Fibroblast of upper back skin (primary cell): ENCODE data around the gene KNTC1.
"Not testable (repeated sequence)": the region's sequence is repeated elsewhere in the genome, so short reads cannot be mapped to it uniquely, and the experiment has no call there.

Experiments used
- DNase-seq: peaks from one replicate; pipeline ENCODE4 v3.0.0-alpha.2; 2013

Gene KNTC1, protein sequence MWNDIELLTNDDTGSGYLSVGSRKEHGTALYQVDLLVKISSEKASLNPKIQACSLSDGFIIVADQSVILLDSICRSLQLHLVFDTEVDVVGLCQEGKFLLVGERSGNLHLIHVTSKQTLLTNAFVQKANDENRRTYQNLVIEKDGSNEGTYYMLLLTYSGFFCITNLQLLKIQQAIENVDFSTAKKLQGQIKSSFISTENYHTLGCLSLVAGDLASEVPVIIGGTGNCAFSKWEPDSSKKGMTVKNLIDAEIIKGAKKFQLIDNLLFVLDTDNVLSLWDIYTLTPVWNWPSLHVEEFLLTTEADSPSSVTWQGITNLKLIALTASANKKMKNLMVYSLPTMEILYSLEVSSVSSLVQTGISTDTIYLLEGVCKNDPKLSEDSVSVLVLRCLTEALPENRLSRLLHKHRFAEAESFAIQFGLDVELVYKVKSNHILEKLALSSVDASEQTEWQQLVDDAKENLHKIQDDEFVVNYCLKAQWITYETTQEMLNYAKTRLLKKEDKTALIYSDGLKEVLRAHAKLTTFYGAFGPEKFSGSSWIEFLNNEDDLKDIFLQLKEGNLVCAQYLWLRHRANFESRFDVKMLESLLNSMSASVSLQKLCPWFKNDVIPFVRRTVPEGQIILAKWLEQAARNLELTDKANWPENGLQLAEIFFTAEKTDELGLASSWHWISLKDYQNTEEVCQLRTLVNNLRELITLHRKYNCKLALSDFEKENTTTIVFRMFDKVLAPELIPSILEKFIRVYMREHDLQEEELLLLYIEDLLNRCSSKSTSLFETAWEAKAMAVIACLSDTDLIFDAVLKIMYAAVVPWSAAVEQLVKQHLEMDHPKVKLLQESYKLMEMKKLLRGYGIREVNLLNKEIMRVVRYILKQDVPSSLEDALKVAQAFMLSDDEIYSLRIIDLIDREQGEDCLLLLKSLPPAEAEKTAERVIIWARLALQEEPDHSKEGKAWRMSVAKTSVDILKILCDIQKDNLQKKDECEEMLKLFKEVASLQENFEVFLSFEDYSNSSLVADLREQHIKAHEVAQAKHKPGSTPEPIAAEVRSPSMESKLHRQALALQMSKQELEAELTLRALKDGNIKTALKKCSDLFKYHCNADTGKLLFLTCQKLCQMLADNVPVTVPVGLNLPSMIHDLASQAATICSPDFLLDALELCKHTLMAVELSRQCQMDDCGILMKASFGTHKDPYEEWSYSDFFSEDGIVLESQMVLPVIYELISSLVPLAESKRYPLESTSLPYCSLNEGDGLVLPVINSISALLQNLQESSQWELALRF (N-terminal part only)

DNA sequence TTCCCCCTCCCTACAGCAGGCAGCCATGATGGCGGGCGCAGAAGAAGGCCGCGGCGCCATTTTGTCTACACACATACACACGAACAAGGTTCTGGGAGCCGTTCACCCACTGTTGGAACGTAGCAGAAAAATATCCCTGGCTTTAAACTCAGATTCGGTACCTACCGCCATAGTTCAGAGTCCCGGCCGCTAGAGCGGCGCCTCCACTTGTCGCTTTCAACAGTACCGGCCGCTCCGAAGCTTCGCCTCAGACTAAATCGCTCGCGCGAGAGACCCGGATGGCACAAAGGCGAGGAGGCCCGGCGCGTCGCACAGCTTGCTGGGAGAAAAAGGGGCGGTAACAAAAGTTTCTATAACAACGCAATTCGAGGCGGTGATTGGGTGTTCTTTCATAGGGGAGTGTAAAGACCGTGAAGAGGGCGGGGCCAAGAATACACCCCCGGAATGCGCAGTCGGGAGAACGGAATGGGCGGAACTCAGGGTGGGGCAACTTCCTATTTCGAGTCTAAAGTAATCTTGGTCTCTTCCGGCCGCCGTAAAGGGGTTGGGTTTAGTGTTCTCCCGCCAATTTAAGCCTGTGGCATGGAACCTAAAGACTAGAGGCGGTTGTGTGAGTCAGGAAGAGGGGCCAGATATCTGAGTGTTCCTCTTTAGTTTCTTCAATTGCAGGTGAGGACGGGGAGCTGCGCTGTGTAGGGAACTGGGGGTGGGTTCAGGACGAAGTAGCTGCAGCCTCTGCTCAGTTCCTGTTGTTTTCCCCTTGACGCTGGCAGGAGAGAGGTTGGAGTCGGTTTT is at the start of gene KNTC1, which contains the start of gene RSRC2:
Gene KNTC1 (plus strand): TSS at position 567 of the 795 bp plus-strand sequence. CDS start 2,815 bp downstream, outside the sequence.
Gene RSRC2 (minus strand): TSS at position 254 of the 795 bp plus-strand sequence. CDS start 83 bp downstream, at position 171.
- DNase-seq: peak; percentile 100

DNA sequence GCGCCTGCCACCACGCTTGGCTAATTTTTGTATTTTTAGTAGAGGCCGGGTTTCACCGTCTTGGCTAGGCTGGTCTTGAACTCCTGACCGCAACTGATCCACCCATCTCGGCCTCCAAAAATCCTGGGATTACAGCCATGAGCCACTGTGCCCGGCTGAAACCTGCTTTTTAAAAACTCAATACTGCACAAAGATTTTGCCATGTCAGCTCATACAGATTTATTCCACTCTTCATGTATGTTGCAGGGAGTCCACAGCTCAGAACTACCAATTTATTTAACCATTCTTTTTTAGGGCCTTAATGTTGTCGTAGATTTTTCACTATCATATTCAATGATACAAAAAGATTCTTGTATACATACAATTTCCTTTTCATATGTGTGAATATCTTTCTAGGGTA is 46.3 kb upstream of the KNTC1 start:
- DNase-seq: no peak

DNA sequence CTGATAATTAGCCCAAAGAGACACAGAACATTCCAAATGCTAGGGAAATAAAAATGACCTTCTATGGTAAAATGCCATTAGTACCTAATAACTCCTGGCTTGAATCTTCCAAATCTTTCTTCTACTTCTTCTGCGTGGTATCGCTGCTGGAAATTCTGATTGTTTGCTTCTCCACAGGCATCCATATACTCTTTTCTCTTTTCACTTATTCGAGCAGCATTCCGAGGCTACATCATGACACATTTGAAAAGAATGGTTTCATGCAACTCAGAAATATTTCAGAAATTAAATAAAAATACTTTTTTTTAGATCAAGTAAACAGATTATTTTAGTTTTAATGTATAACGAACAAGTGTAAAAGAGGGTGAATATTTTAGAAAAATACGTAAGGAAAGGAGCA is 45.2 kb upstream of the KNTC1 start:
- no peak for DNase-seq

DNA sequence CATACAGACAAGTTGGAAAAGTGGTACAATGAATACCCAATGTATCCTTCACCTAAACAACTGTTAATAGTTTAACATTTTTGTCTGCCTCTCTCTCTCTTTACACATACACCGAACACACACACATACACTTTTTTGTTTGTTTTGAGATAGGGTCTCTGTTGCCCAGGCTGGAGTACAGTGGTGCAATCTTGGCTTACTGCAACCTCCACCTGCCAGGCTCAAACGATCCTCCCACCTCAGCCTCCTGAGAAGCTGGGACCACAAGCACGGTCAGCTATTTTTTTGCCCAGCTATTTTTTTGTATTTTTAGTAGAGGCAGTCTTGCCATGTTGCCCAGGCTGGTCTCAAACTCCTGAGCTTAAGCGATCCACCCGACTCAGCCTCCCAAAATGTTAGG is 43.1 kb upstream of the KNTC1 start:
- DNase-seq: no peak

DNA sequence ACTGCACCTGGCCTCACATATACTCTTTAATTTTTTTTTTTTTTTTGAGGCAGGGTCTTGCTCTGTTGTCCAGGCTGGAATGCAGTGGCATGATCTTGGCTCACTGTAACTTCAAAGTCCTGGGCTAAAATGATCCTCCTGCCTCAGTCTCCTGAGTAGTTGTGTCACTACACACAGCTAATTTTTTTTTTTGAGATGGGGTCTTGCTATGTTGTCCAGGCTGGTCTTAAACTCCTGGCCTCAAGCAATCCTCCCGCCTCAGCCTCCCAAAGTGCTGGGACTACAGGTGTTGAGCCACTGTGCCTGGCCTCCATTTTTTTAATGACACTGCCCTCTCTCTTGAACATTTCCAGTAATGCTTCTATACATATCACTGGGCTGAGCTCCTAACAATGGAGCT is 42.7 kb upstream of the KNTC1 start:
- not testable (repeated sequence) for DNase-seq

DNA sequence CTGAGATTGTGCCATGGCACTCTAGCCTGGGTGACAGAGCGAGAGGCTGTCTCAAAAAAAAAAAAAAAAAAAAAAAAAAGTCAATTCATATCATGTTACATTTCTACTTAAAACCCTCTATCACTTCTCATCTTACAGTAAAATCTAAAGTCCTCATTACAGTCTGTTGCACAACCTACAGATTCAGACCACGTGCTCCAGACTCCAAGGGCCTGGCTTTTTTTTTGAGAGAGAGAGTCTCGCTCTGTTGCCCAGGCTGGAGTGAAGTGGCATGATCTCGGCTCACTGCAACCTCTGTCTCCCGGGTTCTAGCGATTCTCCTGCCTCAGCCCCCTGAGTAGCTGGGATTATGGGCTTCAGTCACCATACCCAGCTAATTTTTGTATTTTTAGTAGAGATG is 40.7 kb upstream of the KNTC1 start:
- DNase-seq: peak; percentile 19

DNA sequence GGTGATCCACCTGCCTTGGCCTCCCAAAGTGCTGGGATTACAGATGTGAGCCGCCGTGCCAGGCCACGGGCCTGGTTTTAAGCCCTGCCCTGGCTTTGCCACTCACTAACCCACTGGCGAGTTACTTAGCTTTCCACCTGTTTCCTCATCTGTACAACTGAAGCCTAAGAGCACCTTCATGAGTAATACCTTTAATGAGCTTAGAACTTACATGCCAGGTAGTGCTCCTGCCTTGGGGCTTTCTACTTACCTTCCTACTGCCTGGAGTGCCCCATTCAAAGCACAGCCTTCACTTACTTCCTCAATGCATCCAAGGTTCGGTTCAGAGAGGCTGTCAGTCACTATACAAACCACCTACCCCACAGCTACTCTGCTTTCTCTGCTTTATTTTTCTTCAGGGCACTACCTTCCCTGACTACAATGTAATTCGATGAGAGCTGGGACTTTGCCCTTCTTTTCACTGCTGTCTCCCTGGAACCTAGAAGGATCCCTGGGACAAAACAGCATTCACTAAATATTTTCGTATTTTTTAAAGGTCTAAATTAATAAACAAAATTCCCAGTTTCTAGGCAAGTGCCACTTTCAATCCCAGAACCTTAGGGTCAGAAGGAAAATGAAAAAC is 40.1 kb upstream of the KNTC1 start:
- no peak for DNase-seq

DNA sequence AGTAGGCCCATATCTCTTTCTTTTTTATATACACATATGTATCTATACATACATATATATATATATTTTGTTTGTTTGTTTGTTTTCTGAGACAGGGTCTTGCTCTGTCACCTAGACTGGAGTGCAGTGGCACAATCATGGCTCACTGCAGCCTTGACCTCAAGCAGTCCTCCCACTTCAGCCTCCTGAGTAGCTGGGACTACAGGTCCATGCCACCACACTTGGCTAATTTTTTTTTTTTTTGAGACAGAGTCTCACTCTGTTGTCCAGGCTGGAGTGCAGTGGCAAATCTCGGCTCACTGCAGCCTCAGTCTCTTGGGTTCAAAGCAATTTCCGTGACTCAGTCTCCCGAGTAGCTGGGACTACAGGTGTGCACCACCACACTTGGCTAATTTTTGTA is 39.2 kb upstream of the KNTC1 start:
- not testable (repeated sequence) for DNase-seq

DNA sequence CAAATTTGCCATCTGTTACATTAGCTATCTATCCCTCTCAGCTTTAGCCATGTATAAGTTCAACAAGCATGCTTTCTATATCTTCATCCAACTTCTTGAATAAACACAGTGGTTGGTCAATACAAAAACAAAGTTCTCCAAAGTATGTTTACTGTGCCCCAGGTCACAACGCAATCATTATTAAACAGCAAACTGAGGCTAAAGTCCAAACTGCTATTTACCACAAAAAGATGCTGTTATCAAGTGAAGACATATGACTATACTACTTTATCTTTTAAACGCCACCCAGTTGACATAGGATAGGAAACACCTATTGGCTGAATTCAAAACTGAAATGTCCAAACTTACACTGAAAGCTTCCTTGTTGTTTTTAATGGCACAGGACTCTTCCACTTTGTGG is 38.0 kb upstream of the KNTC1 start:
- no peak for DNase-seq

DNA sequence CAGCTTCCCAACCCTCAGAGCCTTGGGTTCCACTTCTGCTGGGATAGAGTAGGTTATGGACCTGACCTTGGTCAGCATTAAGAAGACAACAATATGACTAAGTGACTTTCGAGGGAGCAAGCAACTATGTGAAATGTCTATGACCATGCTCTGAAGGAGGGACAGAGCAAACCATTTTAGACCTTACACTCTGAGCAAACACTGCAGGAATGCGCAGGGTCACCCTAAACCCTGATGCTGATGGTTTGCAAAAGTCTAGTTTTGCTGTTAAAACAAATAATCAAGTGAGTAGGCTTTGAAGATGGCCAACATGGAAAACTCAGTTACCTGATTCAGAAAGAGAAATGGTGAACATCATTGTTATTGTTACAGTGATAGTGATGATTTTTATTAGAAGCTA is 35.1 kb upstream of the KNTC1 start:
- DNase-seq: no peak

DNA sequence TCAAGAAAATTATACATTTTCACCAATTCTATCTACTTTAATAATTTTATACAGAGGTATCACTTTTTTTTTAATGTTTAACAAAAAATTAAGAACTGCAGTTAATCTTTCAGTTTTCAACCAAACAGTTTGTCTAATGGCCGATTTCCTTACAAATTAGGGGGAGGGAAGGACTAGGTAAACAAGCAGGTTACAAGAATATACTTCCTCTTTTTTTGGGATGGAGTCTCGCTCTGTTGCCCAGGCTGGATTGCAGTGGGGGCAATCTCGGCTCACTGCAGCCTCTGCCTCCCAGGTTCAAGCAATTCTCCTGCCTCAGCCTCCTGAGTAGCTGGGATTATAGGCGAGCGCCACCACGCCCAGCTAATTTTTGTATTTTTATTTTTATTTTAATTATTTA is 33.8 kb upstream of the KNTC1 start:
- DNase-seq: not testable (repeated sequence)

DNA sequence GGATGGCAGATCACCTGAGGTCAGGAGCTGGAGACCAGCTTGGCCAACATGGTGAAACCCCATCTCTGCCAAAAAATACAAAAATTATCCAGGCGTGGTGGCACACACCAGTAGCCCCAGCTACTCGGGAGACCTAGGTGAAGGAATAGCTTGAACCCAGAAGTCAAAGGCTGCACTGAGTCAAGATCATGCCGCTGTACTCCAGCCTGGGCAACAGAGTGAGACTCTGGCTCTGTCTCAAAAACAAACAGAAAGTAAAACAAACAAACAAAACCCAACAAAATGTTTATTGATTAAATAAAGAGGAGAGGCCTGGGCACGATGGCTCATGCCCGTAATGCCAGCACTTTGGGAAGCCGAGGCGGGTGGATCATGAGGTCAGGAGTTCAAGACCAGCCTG is 31.8 kb upstream of the KNTC1 start:
- no peak for DNase-seq

DNA sequence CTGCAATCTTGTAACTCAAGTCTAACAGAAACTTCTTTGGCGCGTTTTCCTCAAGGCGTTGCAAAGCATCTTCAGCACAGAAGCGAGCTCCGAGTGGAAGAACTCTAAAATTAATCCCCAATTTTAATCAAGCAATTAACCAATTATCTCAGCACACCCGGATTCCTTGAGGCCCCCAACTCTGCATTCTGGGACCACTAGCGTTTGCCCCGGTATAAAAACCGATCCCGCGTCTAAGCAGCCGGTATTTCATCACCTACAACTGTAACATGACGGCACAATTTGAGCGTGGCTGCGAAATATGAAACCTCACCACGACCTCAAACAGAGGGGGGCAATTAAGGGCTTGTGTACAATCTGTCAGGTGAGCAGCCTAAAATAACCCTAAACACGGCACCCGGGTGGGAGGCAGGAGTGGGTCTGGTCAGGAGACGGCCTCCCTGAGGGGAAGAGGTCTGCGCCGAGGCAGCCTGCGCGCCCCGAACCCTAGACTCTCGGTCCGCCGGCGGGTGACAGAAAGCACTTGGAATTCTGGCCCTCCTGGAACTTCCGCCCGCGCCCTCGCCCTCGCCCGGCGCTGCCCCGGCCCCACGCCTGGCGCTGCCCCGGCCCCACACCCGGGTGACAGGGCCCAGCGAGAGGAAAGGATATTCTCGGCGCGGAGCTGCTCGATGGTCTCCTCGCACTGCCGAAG is 26.9 kb upstream of the KNTC1 start:
- DNase-seq: peak; percentile 63

DNA sequence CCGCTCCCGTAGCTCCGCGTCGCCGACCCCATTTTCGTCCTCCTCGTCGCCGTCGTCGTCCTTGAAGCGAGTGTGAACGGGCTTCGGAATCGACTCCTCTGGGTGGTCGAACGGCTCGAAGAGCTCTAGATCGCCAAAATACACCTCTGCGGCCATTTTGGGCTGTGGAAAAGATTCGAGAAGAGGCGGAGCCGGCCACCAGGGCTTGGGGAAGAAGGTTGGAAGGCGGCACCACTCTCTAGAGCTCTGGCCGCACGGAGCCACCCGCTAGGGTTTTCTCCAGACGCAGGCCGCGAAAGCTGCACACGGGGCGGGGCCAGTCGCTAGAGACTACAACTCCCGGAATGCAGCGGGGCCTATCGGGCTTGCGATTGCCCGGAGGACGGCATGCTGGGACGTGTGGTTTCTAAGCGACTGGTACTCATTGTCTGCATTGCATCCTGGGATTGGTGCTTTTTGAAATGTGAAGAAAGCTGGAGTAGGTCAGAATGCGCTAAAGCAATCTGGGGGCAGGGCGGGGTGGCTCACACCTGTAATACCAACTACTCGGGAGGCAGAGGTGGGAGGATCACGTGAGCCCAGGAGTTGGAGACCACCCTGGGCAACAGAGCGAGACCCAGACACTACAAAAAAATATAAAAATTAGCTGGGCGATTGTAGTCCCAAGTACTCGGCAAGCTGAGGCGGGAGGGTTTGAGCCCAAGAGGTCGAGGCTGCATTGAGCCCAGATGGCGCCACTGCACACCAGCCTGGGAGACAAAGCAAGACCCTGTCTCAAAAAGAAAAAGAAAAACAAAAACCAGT is 26.2 kb upstream of the KNTC1 start, which contains the start of gene ZCCHC8:
Gene ZCCHC8 (minus strand): TSS at position 248 of the 804 bp plus-strand sequence. CDS start 92 bp downstream, at position 156.
- peak; percentile 98 for DNase-seq

DNA sequence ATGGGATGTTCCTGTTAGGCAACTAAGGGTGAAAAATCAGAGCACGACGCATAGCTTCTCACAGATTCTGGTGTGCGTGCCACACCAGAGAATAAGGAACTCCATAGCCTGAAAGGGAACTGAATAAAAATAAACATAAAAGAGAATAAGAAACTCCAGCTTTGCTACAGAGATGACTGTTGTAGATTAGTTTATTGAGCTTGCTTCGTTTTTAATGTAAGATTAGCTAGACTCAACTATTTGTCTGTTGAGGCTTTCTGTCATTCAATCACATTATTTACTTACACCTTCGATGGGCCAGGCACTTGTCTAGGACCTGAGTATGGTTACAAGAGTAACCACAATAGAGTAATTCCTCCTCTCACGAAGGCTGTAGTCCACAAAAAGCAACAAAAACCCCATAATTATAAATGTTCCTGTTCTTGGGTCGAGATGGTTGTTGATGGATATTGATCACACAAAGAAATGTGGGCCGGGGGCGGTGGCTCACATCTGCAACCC is 25.5 kb upstream of the KNTC1 start:
- no peak for DNase-seq

DNA sequence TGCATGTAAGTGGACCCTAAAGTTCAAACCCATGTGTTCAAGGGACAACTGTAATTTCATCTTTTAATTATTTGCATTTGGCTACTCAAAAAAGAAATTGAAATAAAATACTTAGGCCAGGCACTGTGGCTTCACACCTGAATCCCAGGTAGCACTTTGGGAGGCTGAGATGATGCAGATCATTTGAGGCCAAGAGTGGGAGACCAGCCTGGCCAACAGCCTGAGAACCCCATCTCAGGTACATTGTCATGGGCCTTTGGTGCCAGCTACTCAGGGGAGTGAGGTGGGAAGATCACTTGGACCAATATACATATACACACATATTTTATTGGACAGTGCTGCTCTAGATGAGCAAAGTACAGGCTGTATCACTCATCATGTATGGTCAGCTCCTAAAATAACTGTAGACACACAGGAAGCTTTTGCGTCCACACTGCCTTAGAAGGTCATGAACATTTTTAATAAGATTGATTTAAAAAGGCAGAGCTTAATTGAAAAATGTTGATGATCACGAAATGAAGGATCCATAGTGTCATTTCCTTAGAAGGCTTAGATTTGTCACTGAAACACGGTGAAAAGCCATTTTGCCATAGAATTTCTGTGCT is 23.8 kb upstream of the KNTC1 start:
- no peak for DNase-seq

DNA sequence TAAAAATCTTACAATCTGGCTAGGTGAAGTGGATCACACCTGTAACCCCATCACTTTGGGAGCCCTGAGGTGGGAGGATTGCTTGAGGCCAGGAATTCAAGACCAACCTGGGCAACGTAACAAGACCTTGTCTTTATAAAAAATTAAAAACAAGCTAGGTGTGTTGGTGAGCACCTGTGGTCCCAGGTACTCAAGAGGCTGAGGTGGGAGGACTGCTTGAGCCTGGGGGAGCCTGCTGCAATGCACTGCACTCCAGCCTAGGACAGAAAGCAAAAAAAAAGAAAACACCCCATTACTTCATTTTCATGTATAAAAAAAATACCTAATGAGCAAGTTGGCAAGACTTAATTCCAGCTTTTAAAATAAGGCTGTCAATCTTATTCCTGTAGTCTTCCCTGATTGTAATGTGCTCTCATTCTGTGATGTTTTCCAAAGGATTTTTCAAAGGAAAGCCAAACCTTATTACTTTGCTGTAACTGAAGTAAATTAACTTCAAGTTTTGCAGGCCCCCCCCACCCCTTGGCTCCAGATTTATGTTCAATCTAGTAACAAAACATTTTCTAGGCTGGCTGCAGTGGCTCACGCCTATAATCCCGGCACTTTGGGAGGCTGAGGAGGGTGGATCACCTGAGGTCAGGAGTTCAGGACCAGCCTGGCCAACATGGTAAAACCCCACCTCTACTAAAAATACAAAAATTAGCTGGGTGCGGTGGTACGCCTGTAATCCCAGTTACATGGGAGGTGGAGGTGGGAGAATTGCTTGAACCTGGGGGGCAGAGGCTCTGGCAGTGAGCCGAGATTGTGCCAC is 23.1 kb upstream of the KNTC1 start:
- no peak for DNase-seq

DNA sequence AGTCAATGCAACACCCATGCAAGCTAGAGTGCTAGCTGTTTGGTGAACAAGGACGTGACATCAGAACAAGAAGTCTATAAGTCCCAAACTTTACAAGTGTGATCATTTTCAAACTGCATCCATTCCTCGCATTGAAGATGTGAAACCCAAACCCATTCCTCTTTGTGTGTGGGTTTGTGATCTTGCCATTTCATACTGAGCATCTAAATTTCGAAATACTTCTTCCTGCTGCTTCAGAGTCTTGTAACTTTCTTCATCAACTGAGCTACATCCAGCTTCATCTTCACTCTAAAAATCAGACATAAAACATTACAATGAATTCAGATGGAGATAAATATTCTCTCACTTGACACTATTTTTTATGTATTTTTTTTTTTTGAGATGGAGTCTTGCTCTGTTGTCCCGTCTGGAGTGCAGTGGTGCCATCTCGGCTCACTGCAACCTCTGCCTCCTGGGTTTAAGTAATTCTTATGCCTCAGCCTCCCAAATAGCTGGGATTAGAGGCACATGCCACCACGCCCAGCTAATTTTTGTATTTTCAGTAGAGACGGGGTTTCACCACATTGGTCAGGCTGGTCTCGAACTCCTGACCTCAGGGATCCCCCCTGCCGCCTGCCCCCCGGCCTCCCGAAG is 21.5 kb upstream of the KNTC1 start:
- no peak for DNase-seq
